Astrocyte (in vitro differentiated cells and primary cell): ENCODE results near the gene DLX2. TPM values are rescaled to one million over a fixed set of nuclear protein-coding genes. Genes with fewer than 3 reads are reported as not detected.

Experiments
- DNase-seq: peaks from one replicate; pipeline ENCODE4 v3.0.0-alpha.2; 2010; ENCODE audit warnings: low read depth
- FAIRE-seq: peaks from 2 replicates; lab custom pipeline; 2011; peaks lifted over from hg19 to GRCh38; lab: Jason Lieb, UNC
- H2AFZ ChIP-seq: 2 replicates; pipeline ENCODE4 v1.6.0; 2012; ENCODE audit warnings: low read depth, low read length, inconsistent platforms
- H3K27ac ChIP-seq: 2 replicates; pipeline ENCODE4 v1.5.1; 2011; ENCODE audit warnings: low read depth, low read length, inconsistent platforms
- H3K27me3 ChIP-seq: 2 replicates; pipeline ENCODE4 v1.6.0; 2011; ENCODE audit warnings: low read length, inconsistent platforms; ENCODE audit not compliant: insufficient read depth
- H3K36me3 ChIP-seq: 2 replicates; pipeline ENCODE4 v1.5.1; 2011; ENCODE audit warnings: low read length, inconsistent platforms; ENCODE audit not compliant: insufficient read depth
- H3K4me1 ChIP-seq: 2 replicates; pipeline ENCODE4 v1.5.1; 2011; ENCODE audit warnings: low read length, inconsistent platforms; ENCODE audit not compliant: insufficient read depth
- H3K4me2 ChIP-seq: 2 replicates; pipeline ENCODE4 v1.6.0; 2012; ENCODE audit warnings: low read length, inconsistent platforms
- H3K4me3 ChIP-seq: 2 replicates; pipeline ENCODE4 v1.5.1; 2011; ENCODE audit warnings: low read depth, mild to moderate bottlenecking, low read length, inconsistent platforms; ENCODE audit not compliant: insufficient read depth
- H3K79me2 ChIP-seq: 2 replicates; pipeline ENCODE4 v1.6.0; 2012; ENCODE audit warnings: mild to moderate bottlenecking, low read length, inconsistent platforms; ENCODE audit not compliant: insufficient read depth
- H3K9ac ChIP-seq: 2 replicates; pipeline ENCODE4 v1.6.0; 2012; ENCODE audit warnings: mild to moderate bottlenecking, low read length, inconsistent platforms
- H3K9me3 ChIP-seq: 2 replicates; pipeline ENCODE4 v1.5.1; 2012; ENCODE audit warnings: low read depth, mild to moderate bottlenecking, low read length, inconsistent platforms; ENCODE audit not compliant: insufficient read depth
- H4K20me1 ChIP-seq: 2 replicates; pipeline ENCODE4 v1.6.0; 2012; ENCODE audit warnings: low read length, inconsistent platforms; ENCODE audit not compliant: insufficient read depth
- H3K27ac Mint-ChIP-seq: one replicate; pipeline ENCODE4 v1.8.0; 2021; ENCODE audit warnings: mild to moderate bottlenecking, mixed read lengths; ENCODE audit not compliant: unreplicated experiment
- H3K27me3 Mint-ChIP-seq: one replicate; pipeline ENCODE4 v1.8.0; 2021; ENCODE audit warnings: low read depth, mixed read lengths; ENCODE audit not compliant: unreplicated experiment
- H3K36me3 Mint-ChIP-seq: one replicate; pipeline ENCODE4 v1.8.0; 2021; ENCODE audit warnings: low read depth, mixed read lengths; ENCODE audit not compliant: unreplicated experiment
- H3K4me1 Mint-ChIP-seq: one replicate; pipeline ENCODE4 v1.8.0; 2021; ENCODE audit warnings: low read depth, mixed read lengths; ENCODE audit not compliant: unreplicated experiment
- H3K4me3 Mint-ChIP-seq: one replicate; pipeline ENCODE4 v1.8.0; 2021; ENCODE audit warnings: mild to moderate bottlenecking, moderate library complexity, mixed read lengths; ENCODE audit not compliant: unreplicated experiment
- H3K9me3 Mint-ChIP-seq: one replicate; pipeline ENCODE4 v1.8.0; 2021; ENCODE audit warnings: mild to moderate bottlenecking, mixed read lengths; ENCODE audit not compliant: unreplicated experiment
- CTCF ChIP-seq: IDR thresholded peaks from 2 replicates; pipeline ENCODE4 v1.5.1; 2011; ENCODE audit warnings: low read depth, mild to moderate bottlenecking, inconsistent platforms, low read length, moderate library complexity; ENCODE audit not compliant: insufficient read depth
- EZH2 ChIP-seq: IDR thresholded peaks from 2 replicates; pipeline ENCODE4 v1.6.1; 2012; ENCODE audit warnings: mild to moderate bottlenecking, low read length, inconsistent platforms; ENCODE audit not compliant: insufficient read depth
- total RNA-seq: library from RNA; stranded (reverse); gene quantifications from 2 replicates; pipeline ENCODE4 v1.2.1, GENCODE V29; 2021

The DLX2 gene
- total RNA-seq, 1 donor from 2014 or later = 2.2 TPM

GRCh38 chr2:172091761-172092566 is 10.7 kb downstream of the DLX2 start:
- Mint-ChIP-seq H3K4me3 (no peak overlapping the region), H3K4me1 (peaks cover 11% of the 10 kb centered on the region), H3K27me3 (peaks cover 71% of the 10 kb centered on the region), H3K27ac (no peak overlapping the region), H3K9me3 (peaks cover 14% of the 10 kb centered on the region), H3K36me3 (peaks cover 2% of the 10 kb centered on the region)
- Histone ChIP-seq H3K4me2 (no peak overlapping the region), H3K9me3 (peaks cover 6% of the 10 kb centered on the region), H3K4me1 (peaks cover 17% of the 10 kb centered on the region), H3K27me3 (peaks cover 80% of the 10 kb centered on the region), H3K9ac (no peak overlapping the region), H2AFZ (no peak overlapping the region), H3K4me3 (no peak overlapping the region), H3K79me2 (no peaks in the 10 kb centered on the region), H3K27ac (no peak overlapping the region), H4K20me1 (peaks cover 25% of the 10 kb centered on the region), H3K36me3 (no peaks in the 10 kb centered on the region)
- TF ChIP-seq EZH2 (peak; percentile 31), CTCF (no peak)
- DNase-seq = no peak
- no peak for FAIRE-seq

- Histone ChIP-seq H4K20me1 (peaks cover 30% of the 10 kb centered on the region), H3K4me3 (no peak overlapping the region), H3K9me3 (peaks cover 6% of the 10 kb centered on the region), H3K36me3 (no peaks in the 10 kb centered on the region), H3K79me2 (no peaks in the 10 kb centered on the region), H3K4me2 (no peak overlapping the region), H3K27me3 (peaks cover 88% of the 10 kb centered on the region), H2AFZ (no peak overlapping the region), H3K27ac (no peak overlapping the region), H3K9ac (no peak overlapping the region), H3K4me1 (peaks cover 10% of the 10 kb centered on the region)
- no peak overlapping the region for H3K4me3 Mint-ChIP-seq
- peaks cover 2% of the 10 kb centered on the region for H3K36me3 Mint-ChIP-seq
- H3K4me1 Mint-ChIP-seq = peaks cover 7% of the 10 kb centered on the region
- no peak for TF ChIP-seq EZH2
- no peak for TF ChIP-seq CTCF
- H3K27ac Mint-ChIP-seq = no peak overlapping the region
- H3K9me3 Mint-ChIP-seq = peaks cover 19% of the 10 kb centered on the region
- FAIRE-seq = no peak
- peaks cover 77% of the 10 kb centered on the region for H3K27me3 Mint-ChIP-seq
- DNase-seq = no peak
Measured at GRCh38 chr2:172091000-172091641, 11.6 kb downstream of the DLX2 start.
